BJ (cell line): Measurements from ENCODE around the gene UQCR11. TPM values are rescaled to one million over a fixed set of nuclear protein-coding genes. Genes with fewer than 3 reads are reported as not detected.

Experiments
- CTCF ChIA-PET: fragments of 350-600 bp; formaldehyde crosslinking; extraction: SDS; loops from one replicate; lab custom pipeline; 2021; ENCODE audit warnings: antibody characterized with exemption, inconsistent platforms; lab: Yijun Ruan, JAX
- POLR2A ChIA-PET: fragments of 300-600 bp; sonication (Branson Sonifier 250); formaldehyde crosslinking; extraction: SDS; loops from one replicate; lab custom pipeline; 2021; ENCODE audit warnings: antibody characterized with exemption; lab: Charles Lee
- DNase-seq: peaks from one replicate; pipeline ENCODE4 v3.0.0-alpha.2; 2011; ENCODE audit warnings: low read depth
- H3K27me3 ChIP-seq: 2 replicates; pipeline ENCODE4 v1.6.0; 2011; ENCODE audit warnings: low read length; ENCODE audit not compliant: control insufficient read depth, insufficient read depth
- H3K36me3 ChIP-seq: 2 replicates; pipeline ENCODE4 v1.5.1; 2011; ENCODE audit warnings: low read length; ENCODE audit not compliant: control insufficient read depth, insufficient read depth
- H3K4me3 ChIP-seq: 2 replicates; pipeline ENCODE4 v1.5.1; 2011; ENCODE audit warnings: low read depth, mild to moderate bottlenecking, control low read depth, low read length
- CTCF ChIP-seq: IDR thresholded peaks from 2 replicates; pipeline ENCODE4 v1.5.1; 2011; ENCODE audit warnings: low read depth, mild to moderate bottlenecking, control low read depth, inconsistent platforms, low read length, moderate library complexity; ENCODE audit not compliant: insufficient read depth
- polyA plus RNA-seq: library from polyadenylated mRNA; depleted of rRNA; stranded (reverse); fragments of >200 nt; gene quantifications from 2 replicates; pipeline ENCODE4 v1.2.3, GENCODE V29; 2011

The UQCR11 gene
- polyA plus RNA-seq, 1 experiment = 213 TPM

GRCh38 chr19:1556390-1557070, 48.7 kb downstream of the UQCR11 start:
- POLR2A ChIA-PET = no interaction called here
- peaks cover 8% of the 10 kb centered on the region for H3K36me3 ChIP-seq
- CTCF ChIA-PET = no interaction called here
- DNase-seq = no peak
- TF ChIP-seq CTCF = no peak
- no peaks in the 10 kb centered on the region for H3K27me3 ChIP-seq
- H3K4me3 ChIP-seq = no peak overlapping the region

- Histone ChIP-seq H3K4me3 (no peak overlapping the region), H3K36me3 (peaks cover 8% of the 10 kb centered on the region), H3K27me3 (no peaks in the 10 kb centered on the region)
- POLR2A ChIA-PET = no interaction called here
- CTCF ChIA-PET = interaction anchor here (1.7 kb wide), 1 partner anchor 10 kb away, joined by 7 read pairs; no protein-coding TSS in a partner anchor
- DNase-seq = no peak
- no peak for TF ChIP-seq CTCF
Measured at GRCh38 chr19:1555487-1556389, 49.5 kb downstream of the UQCR11 start.

GRCh38 chr19:1554968-1555367, 50.3 kb downstream of the UQCR11 start:
- no peaks in the 10 kb centered on the region for H3K27me3 ChIP-seq
- no peak for DNase-seq
- no peak overlapping the region for H3K4me3 ChIP-seq
- no peak for TF ChIP-seq CTCF
- ChIA-PET CTCF (interaction anchor here (0.9 to 1.7 kb wide), 4 partner anchors 9 to 206 kb away, joined by 3 to 7 read pairs (median 3); no protein-coding TSS in a partner anchor), POLR2A (no interaction called here)
- peaks cover 6% of the 10 kb centered on the region for H3K36me3 ChIP-seq

GRCh38 chr19:1553415-1553814, 51.8 kb downstream of the UQCR11 start:
- no peaks in the 10 kb centered on the region for H3K27me3 ChIP-seq
- no peak for DNase-seq
- peaks cover 6% of the 10 kb centered on the region for H3K36me3 ChIP-seq
- no peak for TF ChIP-seq CTCF
- H3K4me3 ChIP-seq = no peak overlapping the region
- POLR2A ChIA-PET = no interaction called here
- CTCF ChIA-PET = interaction anchor here (1.1 to 1.5 kb wide), 2 partner anchors 119 kb away, joined by 3 read pairs; no protein-coding TSS in a partner anchor
